Measurements from ENCODE around the gene SLC25A22.

The SLC25A22 gene

GRCh38 chr11:833849-834311 lies 35.8 kb upstream of the SLC25A22 start:
- DNase-seq (ENCODE audit: low spot score), result no peak

- DNase-seq (ENCODE audit: low spot score), result no peak
Measured at GRCh38 chr11:833114-833791, 35.2 kb upstream of the SLC25A22 start.

- DNase-seq (ENCODE audit: low spot score), result no peak
Measured at GRCh38 chr11:832529-833113, 34.5 kb upstream of the SLC25A22 start, which contains the start of gene CD151. Gene CD151, plus strand, starts transcription at chr11:832952. Its CDS starts 3,118 bp downstream, at chr11:836070.

GRCh38 chr11:831961-832528 lies 34.0 kb upstream of the SLC25A22 start:
- no peak for DNase-seq (ENCODE audit: low spot score)

GRCh38 chr11:831118-831864 lies 33.2 kb upstream of the SLC25A22 start:
- DNase-seq (ENCODE audit: low spot score), result no peak

GRCh38 chr11:830295-831117 lies 32.4 kb upstream of the SLC25A22 start:
- DNase-seq (ENCODE audit: low spot score), result peak; percentile 88

GRCh38 chr11:829847-830294 lies 31.8 kb upstream of the SLC25A22 start:
- no peak for DNase-seq (ENCODE audit: low spot score)

GRCh38 chr11:829176-829846 lies 31.2 kb upstream of the SLC25A22 start:
- no peak for DNase-seq (ENCODE audit: low spot score)

- no peak for DNase-seq (ENCODE audit: low spot score)
Measured at GRCh38 chr11:828506-829175, 30.6 kb upstream of the SLC25A22 start.

GRCh38 chr11:827897-828192 lies 29.8 kb upstream of the SLC25A22 start, which contains the start of gene CRACR2B:
Gene CRACR2B, plus strand, starts transcription at chr11:827919. Its CDS starts 689 bp downstream, at chr11:828608.
- no peak for DNase-seq (ENCODE audit: low spot score)

- no peak for DNase-seq (ENCODE audit: low spot score)
Measured at GRCh38 chr11:827146-827896, 29.2 kb upstream of the SLC25A22 start.

GRCh38 chr11:826836-827145 lies 28.7 kb upstream of the SLC25A22 start:
- DNase-seq (ENCODE audit: low spot score), result no peak

GRCh38 chr11:826227-826621 lies 28.1 kb upstream of the SLC25A22 start:
- DNase-seq (ENCODE audit: low spot score), result no peak

GRCh38 chr11:825366-826226 lies 27.5 kb upstream of the SLC25A22 start:
- DNase-seq (ENCODE audit: low spot score), result no peak

GRCh38 chr11:824942-825341 lies 26.9 kb upstream of the SLC25A22 start:
- DNase-seq (ENCODE audit: low spot score), result no peak

GRCh38 chr11:824292-824880 lies 26.3 kb upstream of the SLC25A22 start:
- no peak for DNase-seq (ENCODE audit: low spot score)

- no peak for DNase-seq (ENCODE audit: low spot score)
Measured at GRCh38 chr11:823441-824291, 25.6 kb upstream of the SLC25A22 start.

All from HuH-7 (cell line).